IPS-18a (cell line): ENCODE data around the gene KLHL29.

Experiments
- H3K27ac ChIP-seq: one replicate; pipeline ENCODE4 v1.5.1; 2013; ENCODE audit warnings: low read length
- H3K27me3 ChIP-seq: one replicate; pipeline ENCODE4 v1.6.1; 2013; ENCODE audit warnings: mild to moderate bottlenecking, low read length; ENCODE audit not compliant: control insufficient read depth, insufficient read depth
- H3K36me3 ChIP-seq: one replicate; pipeline ENCODE4 v1.6.1; 2013; ENCODE audit warnings: low read depth, low read length; ENCODE audit not compliant: control insufficient read depth
- H3K4me1 ChIP-seq: one replicate; pipeline ENCODE4 v1.6.1; 2013; ENCODE audit warnings: low read depth, low read length; ENCODE audit not compliant: control insufficient read depth
- H3K4me3 ChIP-seq: one replicate; pipeline ENCODE4 v1.5.1; 2013; ENCODE audit warnings: low read length
- H3K9ac ChIP-seq: one replicate; pipeline ENCODE4 v1.6.1; 2013; ENCODE audit warnings: mild to moderate bottlenecking, low read length, moderate library complexity
- H3K9me3 ChIP-seq: one replicate; pipeline ENCODE4 v1.6.1; 2013; ENCODE audit warnings: low read depth, low read length; ENCODE audit not compliant: control insufficient read depth

The KLHL29 gene

DNA sequence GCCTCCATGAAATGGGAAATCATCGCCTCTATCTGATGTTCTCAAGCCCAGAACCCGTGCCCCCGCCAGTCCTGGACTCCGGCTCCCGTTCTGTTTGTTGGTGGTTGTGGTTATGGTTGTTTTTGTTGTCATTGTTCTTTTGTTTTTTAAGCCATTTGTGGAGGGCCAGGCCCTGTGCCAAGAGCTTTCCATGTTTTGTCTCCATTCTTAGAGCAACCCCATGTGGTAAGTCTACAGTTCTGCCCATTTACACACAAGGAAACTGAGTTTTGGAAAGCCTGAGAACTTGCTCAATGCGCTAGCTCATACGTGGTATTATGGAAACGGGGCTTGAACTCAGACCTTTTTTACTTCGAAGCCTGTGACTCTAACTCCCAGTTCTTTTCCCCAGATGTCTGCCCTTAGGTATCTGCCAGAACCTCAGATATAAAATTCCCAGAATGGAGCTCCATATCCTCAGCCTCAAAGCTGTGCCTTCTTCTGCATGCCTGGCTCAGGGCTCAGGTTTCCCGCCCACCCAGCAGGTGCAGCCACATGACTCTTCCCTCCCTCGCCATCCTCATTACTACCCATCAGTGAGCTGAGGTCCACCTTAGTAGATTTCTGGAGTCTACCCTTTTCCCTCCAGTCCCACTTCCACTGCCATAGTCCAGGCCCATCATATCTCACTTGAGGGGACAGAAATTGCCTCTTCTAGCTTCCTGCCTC lies 194.1 kb downstream of the KLHL29 start:
- no peak overlapping the region for H3K4me3 ChIP-seq
- H3K36me3 ChIP-seq: no peaks in the 10 kb centered on the region
- H3K9me3 ChIP-seq: no peaks in the 10 kb centered on the region
- no peak overlapping the region for H3K27ac ChIP-seq
- no peaks in the 10 kb centered on the region for H3K4me1 ChIP-seq
- no peaks in the 10 kb centered on the region for H3K27me3 ChIP-seq
- no peak overlapping the region for H3K9ac ChIP-seq

DNA sequence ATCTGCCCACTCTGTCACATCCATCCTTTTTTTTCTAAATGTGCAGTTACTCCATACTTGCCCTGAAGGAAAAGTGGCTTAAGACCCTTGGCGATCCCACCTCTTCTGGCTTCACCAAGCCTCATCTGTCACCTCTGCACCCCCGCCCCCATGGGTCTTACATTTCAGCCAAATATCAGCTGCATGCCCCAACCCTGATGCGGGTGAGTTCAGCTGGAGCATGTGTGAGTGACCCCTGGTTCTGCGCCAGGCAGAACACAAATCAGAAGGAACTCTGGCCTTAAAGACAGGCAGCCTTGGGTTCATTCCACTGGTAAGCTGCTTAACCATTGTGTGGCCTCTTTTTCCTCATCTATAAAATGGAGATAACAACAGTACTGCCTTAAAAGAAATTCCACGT lies 194.7 kb downstream of the KLHL29 start:
- no peak overlapping the region for H3K27ac ChIP-seq
- H3K4me3 ChIP-seq: no peak overlapping the region
- no peaks in the 10 kb centered on the region for H3K36me3 ChIP-seq
- no peaks in the 10 kb centered on the region for H3K9me3 ChIP-seq
- H3K9ac ChIP-seq: no peak overlapping the region
- no peaks in the 10 kb centered on the region for H3K27me3 ChIP-seq
- H3K4me1 ChIP-seq: no peaks in the 10 kb centered on the region

DNA sequence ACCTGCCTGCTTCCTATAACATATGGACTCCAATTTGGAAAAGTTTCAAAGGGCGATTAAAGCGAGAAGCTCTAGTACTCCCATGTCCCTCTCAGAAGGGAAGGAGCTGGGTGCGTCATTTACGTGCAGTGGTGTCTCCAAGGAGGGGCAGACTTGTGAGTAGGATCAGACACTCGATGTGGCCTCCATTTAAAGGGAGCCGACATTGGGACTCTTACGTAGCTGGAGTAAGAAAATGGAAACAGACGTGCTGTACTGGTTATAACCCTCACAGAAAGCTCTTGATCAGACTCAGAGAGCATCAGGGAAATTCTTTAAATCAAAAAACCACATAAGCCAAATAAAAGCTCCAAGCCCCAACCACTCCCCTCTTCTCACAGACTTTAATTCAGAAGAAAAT lies 198.5 kb downstream of the KLHL29 start:
- no peak overlapping the region for H3K9ac ChIP-seq
- no peak overlapping the region for H3K27ac ChIP-seq
- no peaks in the 10 kb centered on the region for H3K36me3 ChIP-seq
- peaks cover 6% of the 10 kb centered on the region for H3K4me1 ChIP-seq
- no peak overlapping the region for H3K4me3 ChIP-seq
- H3K9me3 ChIP-seq: no peaks in the 10 kb centered on the region
- no peaks in the 10 kb centered on the region for H3K27me3 ChIP-seq

DNA sequence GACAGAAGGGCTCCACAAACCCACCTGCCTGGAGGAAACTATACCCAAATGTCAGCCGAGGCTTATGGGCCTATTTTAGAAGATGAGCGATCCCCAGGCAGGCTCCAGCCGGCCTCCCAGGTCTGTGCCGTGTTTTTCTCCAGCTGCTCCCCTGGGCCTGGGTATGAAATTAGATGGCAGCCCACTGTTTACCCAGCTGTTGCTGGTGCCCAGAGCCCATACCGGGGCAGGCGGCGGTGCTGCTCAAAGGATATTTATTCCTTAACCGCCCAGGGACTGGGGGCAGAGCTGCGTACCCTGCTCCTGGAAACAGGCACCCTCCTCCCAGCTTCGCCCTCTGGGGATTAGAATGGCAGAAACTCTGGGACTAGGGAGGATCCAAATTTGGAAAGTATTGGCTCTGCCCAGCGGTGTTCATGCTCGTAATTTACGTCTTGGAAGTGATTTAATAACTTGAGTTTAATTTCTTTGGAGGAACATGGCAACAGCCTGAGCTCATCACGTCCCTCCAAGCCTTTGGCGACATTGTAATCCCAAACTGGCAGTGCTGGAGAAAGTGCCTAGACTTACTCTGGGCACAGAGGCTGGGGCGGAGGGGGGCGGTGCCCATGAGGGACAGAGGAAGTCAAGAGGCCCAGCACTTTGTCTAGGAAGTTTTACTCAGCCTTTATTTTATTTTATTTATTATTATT lies 199.2 kb downstream of the KLHL29 start:
- Histone ChIP-seq H3K9me3 (no peaks in the 10 kb centered on the region), H3K4me1 (peaks cover 6% of the 10 kb centered on the region), H3K27ac (no peak overlapping the region), H3K4me3 (no peak overlapping the region), H3K27me3 (no peaks in the 10 kb centered on the region), H3K9ac (no peak overlapping the region), H3K36me3 (no peaks in the 10 kb centered on the region)

DNA sequence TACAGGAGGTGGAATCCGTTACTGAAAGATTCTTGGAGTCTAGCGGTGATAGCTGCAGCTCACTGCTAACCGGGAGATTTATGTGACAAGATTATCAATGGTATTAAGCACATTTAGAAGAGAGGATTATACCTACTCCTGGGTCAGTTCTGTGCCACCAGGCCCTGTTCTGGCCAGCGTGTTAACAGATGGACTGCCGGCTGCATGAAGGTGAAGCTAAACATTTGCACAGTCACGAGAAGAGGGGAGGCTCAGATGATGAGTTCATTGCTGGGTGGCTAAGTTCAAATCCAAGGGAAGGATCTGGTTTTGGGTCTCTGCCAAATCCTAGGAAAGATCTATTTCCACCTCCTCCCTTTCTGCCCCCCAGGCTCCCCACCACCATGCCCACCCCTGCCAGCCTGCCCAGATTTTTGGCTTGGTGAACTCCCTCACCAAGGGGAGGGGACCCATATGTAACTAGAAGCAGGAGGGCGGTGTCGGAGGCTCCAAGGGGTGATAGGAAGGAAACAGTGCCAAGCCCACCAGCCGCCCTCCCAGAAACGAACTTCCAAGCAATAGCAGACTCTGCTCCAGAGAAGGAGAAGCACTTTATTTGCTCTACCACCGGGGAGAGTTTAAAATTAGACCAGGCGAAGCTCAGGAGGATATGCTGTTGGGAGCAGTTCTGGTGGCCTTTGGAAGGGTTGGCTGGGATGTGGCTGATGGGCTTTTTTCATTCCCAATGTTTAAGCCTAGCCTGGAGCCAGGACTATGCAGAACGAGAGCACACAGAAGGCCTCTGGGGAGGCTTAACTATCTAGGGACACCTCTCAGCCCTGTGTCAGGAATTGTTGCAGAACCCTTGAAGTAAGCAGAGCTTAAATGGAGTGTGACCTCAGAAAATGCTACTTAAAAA lies 200.5 kb downstream of the KLHL29 start:
- peaks cover 6% of the 10 kb centered on the region for H3K4me1 ChIP-seq
- no peaks in the 10 kb centered on the region for H3K36me3 ChIP-seq
- no peaks in the 10 kb centered on the region for H3K27me3 ChIP-seq
- no peak overlapping the region for H3K4me3 ChIP-seq
- H3K27ac ChIP-seq: no peak overlapping the region
- H3K9me3 ChIP-seq: no peaks in the 10 kb centered on the region
- no peak overlapping the region for H3K9ac ChIP-seq

DNA sequence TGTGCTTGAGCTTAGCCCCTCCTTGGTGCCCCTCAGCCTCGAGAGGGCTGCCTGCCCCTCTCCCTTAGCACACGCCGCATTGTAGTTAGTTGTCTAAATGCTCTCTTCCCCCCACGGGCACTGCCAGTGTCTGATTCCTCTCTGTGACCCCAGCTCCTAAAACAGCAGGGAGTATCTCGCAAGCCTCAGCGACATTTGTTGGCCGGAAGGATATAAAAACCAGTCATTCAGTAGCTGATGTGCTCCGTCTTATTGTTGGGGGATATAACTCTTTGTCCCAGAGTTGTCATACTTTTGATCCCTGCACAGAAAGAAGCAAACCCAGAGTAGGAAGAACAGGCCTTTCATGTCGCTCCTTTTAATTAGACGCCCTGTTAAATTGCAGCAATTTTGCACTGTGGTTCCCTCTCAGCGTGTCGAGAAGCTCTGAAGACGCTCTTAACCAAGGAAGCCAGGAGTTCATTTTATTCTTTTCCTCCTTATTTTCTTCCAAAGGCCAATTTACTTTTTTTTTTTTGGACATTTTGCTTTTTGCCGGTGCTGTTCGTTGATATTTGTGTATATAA lies 201.8 kb downstream of the KLHL29 start:
- peaks cover 6% of the 10 kb centered on the region for H3K4me1 ChIP-seq
- no peaks in the 10 kb centered on the region for H3K9me3 ChIP-seq
- H3K27me3 ChIP-seq: no peaks in the 10 kb centered on the region
- no peak overlapping the region for H3K27ac ChIP-seq
- no peaks in the 10 kb centered on the region for H3K36me3 ChIP-seq
- no peak overlapping the region for H3K4me3 ChIP-seq
- no peak overlapping the region for H3K9ac ChIP-seq

DNA sequence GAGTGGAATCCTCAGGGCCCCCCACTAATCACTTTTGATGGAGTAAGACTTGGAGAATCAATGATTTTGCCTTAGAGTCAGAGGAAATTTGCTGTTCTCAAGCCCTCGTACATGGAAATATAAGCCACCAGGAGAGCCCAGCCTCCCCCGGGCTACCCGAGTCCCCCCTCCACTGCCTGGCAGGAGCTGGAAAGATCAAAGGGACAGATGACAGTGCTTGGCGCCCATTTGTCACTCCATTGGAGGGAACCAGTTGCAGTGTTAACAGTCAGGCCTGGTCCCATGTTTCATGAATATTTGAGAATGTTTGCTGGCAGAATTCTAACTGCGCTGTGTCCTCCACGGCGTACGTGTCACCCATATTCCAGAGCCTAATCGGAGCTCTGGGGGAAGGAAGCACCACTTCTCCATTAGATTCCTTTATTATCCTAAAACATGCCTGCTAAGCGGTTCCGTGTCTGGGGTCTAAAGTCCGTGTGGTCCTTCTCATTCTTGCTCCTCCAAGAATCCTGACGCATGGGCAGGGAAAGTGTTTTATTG lies 202.4 kb downstream of the KLHL29 start:
- no peaks in the 10 kb centered on the region for H3K9me3 ChIP-seq
- no peaks in the 10 kb centered on the region for H3K27me3 ChIP-seq
- H3K9ac ChIP-seq: no peak overlapping the region
- no peak overlapping the region for H3K4me3 ChIP-seq
- no peak overlapping the region for H3K27ac ChIP-seq
- peaks cover 6% of the 10 kb centered on the region for H3K4me1 ChIP-seq
- no peaks in the 10 kb centered on the region for H3K36me3 ChIP-seq

DNA sequence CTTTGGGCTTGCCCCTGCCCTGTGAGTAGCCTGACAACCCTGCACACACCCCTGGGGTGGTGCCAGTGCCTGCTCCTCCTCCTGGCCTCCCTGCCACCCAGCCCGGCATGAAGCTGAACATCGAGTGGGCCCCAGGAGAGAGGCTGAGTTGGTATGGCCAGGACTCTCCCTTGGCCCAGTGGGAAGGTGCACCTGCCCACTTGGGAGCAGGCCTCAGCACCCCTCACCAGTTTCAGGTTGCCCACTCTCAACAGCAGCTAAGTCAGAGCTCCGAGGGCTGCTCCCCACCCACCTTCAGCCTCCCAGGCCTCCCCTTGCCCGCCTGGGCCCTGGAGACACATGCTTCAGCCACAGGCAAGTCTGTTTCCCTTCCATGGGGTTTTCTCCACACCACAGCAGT lies 203.1 kb downstream of the KLHL29 start:
- peaks cover 6% of the 10 kb centered on the region for H3K4me1 ChIP-seq

DNA sequence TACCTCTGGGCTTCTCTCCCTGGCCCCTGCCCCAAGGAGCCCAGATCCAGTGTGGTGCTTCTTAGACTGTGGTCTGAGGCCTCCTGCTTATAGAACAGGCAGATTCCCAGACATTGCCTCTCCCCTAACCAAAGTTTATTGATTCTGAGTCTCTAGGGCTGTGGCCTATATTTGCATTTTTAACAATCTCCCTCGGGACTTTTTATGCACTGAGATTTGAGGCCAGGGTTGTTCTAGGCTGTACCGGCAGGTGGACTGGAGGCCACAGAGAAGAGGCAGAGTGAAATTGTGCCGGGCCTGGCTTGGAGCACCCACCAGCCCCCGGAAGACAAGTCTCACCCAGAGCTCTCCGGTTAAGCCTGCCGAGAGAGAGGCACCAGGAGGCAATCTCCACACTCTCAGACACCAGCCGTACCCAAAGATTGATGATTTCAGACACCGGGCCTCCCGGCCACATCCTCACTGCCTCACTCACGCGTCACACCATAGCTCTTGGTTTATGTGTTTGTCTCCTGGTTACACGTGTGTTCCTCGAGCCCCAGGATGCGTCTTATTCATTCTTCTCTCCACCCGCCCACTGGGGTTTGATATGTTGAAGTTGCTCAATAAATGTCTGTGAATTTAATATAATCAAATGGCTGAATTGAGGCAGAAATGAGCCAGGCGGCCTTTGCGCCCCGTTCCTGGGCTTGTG lies 203.7 kb downstream of the KLHL29 start:
- Histone ChIP-seq H3K27ac (no peak overlapping the region), H3K9ac (no peak overlapping the region), H3K27me3 (no peaks in the 10 kb centered on the region), H3K9me3 (no peaks in the 10 kb centered on the region), H3K4me3 (no peak overlapping the region), H3K4me1 (peaks cover 6% of the 10 kb centered on the region), H3K36me3 (no peaks in the 10 kb centered on the region)

More for the DNA sequence above, 203.1 kb downstream of the KLHL29 start:
- Histone ChIP-seq H3K27me3 (no peaks in the 10 kb centered on the region), H3K4me3 (no peak overlapping the region), H3K36me3 (no peaks in the 10 kb centered on the region), H3K9me3 (no peaks in the 10 kb centered on the region), H3K27ac (no peak overlapping the region), H3K9ac (no peak overlapping the region)

DNA sequence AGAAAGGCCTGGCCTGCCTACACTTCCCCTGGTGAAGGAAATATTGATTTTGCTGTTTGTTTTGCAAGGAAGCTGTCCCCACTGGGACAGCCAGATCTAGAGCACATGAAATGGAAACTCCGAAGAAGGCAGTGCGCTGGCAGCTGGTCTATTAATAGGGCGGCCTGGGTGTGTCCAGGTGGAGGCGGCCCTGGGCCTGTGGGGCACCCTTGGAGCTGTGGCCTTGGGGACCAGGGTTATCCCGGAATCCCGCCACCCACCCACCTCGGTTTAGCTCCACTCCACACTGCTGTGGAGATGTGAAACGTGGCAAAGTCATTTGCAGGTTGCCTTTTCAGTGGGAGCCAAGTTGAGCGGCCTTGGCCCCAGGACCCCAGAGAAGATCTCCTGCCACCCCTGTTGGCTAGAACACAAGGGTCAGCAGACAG lies 204.3 kb downstream of the KLHL29 start:
- Histone ChIP-seq H3K4me1 (peaks cover 6% of the 10 kb centered on the region), H3K9me3 (no peaks in the 10 kb centered on the region), H3K36me3 (no peaks in the 10 kb centered on the region), H3K4me3 (no peak overlapping the region), H3K27ac (no peak overlapping the region), H3K9ac (no peak overlapping the region), H3K27me3 (no peaks in the 10 kb centered on the region)
